Activated T-cell treated with anti-CD3 and anti-CD28 coated beads for 1 hour (primary cell): ENCODE measurements around the gene EFCC1.

Experiments
- DNase-seq: peaks from one replicate; pipeline ENCODE4 v3.0.0-alpha.2; 2020; ENCODE audit warnings: low read depth

EFCC1 gene, protein sequence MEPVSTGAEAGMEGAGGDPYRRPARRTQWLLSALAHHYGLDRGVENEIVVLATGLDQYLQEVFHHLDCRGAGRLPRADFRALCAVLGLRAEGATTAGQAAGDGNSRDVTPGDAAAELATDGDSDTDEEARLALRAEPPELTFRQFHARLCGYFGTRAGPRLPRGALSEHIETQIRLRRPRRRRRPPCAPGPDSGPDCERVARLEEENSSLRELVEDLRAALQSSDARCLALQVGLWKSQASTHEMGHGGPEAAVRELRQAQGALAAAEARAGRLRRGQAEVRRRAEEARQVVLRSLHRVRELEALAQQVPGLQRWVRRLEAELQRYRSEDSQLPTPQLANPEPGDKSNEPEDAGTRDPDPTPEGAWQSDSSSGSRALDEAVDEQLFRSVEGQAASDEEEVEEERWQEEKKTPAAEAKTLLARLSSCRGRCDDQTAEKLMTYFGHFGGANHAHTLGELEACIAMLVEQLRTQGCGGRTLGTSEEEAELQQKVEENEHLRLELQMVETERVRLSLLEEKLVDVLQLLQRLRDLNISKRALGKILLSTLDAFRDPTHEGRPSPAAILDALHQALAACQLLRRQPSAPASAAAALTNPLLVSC

DNA sequence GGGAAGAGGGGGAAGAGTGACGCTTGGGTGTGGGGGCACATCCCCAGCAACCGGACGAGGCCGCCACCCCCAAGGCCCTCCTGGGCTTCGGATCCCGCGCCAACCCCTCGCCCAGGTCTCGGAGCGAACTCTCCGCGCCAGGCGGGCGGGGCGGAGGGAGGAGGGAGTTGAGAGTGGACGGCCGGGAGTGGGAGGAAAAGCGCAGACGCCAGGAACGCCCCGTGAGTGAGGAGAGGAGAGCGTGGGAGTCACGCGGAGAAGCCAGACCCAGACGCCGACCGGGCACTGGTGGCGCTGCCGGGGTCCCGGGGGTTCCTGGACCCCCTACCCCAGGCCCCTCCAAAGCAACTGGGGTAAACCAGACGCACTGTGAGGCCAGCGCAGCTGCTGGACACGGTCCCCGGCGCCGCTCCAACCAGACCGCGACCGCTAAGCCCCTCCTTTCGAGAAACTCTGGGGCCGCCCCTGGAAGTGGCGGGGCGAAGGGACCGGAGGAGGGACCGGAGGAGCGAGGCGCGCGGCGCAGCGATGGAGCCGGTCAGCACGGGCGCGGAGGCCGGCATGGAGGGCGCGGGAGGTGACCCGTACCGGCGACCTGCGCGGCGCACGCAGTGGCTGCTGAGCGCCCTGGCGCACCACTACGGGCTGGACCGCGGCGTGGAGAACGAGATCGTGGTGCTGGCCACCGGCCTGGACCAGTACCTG lies at the start of gene EFCC1:
EFCC1 (plus strand) TSS at position 204 of the 705 bp plus-strand sequence; CDS start at position 529, 325 bp downstream.
- DNase-seq: no peak

DNA sequence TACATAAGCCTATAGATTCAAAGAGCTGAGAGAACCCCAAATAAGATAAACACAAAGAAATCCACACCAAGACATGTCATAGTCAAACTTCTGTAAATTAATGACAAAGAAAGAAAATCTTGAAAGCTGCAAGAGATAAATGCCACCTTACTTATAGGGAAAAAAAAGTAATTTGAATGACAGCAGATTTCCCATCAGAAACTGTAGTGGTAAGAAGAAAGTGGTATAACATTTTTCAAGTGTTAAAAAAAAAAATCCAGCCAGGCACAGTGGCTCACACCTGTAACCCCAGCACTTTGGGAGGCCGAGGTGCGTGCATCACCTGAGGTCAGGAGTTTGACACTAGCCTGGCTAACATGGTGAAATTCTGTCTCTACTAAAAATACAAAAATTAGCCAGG lies 44.7 kb upstream of the EFCC1 start:
- no peak for DNase-seq

DNA sequence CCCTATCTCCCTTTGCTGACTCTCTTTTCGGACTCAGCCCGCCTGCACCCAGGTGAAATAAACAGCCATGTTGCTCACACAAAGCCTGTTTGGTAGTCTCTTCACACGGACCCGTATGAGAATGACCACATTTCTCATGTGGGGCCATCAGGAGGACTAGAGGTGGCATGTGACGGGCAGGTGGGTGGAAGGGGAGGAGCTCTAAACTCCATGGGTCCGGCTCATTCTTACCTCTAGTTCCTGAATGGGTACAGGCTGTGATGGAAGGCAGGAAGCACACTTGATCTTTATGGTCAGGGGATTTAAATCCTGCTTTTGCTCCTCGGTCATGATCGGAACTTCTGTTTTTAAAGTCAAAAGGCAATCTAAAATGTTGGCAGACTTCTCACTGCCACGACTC lies 35.8 kb upstream of the EFCC1 start:
- no peak for DNase-seq

DNA sequence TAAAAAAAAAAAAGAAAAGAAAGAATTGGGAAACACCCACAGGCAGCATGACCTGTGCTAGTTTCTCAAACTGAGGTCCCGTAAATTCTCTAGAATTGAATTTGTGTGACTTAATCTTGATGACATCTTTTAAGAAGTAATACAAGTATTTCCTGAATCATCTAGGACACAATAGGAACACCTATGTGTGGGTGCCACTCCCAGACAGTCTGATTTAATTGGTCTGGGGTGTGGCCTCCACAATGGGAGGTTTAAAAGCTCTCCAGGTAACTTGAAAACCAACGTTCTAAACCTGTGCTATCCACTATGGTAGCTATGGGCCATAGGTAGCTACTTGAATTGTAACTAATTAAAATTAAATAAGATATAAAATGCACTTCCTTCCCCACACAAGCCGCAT lies 35.3 kb upstream of the EFCC1 start:
- no peak for DNase-seq

DNA sequence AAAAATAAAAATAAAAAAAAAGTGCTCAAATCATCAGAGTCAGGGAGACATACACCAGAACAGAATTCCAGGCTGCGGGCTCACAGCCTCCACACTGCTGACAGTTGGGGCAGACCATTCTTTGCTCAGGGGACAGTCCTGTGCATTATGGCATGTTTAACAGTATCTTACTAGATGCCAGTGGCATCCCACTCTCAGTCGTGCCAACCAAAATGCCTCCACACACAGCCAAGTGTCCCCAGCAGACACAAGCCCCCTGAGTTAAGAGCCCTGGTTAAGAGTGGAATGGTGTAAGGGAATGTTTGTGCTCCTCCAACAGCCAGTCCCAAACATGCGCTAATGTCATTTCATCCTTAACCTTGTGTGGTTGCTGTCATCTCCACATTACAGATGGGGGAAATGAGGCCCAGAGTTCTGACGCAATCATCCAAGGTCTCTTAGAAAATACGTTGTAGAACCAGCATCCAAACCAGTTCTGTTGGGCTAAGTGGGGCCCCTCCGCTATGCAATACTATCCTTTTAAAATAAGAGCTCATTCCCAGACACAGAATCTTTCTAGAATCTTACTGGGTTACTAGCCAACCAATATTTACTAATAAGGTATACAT lies 33.3 kb upstream of the EFCC1 start:
- no peak for DNase-seq

DNA sequence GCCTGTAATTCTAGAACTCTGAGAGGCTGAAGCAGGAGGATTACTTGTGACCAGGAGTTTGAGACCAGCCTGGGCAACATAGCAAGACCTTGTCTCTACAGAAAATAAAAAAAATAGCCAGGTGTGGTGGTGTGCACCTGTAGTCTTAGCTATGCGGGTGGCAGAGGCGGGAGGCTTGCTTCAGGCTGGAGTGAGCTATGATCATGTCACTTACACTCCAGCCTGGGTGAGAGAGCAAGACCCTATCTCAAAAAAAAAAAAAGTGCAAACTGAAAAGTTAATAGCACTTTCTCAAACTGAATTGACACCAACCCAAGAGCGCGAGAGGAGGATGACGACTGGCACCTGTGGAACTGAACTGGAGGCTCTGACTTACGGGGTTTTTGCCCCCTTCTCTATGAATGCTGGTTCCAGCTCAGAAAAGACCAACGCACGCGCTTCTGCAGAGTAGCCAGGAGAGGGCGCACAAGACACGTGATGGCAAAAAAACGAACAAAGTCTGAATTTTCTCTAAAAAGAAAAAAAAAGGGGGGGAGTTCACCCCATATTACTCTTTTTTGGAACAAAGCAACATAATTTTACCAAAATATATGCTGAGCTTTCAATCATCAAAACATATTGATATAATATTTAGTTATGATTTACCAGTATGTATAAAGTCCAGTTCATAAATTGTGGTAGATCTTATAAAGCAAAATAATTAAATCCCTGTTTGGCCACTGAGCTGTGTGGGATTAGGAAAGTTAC lies 30.9 kb upstream of the EFCC1 start:
- peak; percentile 53 for DNase-seq

DNA sequence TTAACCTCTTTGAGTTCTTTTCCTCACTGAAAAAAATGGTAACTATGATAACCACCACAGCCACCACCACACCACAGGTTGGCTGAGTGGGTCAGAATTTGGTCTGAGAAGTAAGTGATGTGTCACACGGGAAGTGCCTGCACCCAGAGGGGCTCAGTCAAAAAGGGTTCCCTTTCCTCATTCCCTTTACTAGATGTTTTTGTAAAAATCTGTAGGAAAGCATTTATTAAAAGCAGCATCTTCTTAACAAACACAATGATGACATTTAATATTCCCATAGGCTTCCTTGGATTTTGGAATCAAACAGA lies 30.4 kb upstream of the EFCC1 start:
- DNase-seq: no peak

DNA sequence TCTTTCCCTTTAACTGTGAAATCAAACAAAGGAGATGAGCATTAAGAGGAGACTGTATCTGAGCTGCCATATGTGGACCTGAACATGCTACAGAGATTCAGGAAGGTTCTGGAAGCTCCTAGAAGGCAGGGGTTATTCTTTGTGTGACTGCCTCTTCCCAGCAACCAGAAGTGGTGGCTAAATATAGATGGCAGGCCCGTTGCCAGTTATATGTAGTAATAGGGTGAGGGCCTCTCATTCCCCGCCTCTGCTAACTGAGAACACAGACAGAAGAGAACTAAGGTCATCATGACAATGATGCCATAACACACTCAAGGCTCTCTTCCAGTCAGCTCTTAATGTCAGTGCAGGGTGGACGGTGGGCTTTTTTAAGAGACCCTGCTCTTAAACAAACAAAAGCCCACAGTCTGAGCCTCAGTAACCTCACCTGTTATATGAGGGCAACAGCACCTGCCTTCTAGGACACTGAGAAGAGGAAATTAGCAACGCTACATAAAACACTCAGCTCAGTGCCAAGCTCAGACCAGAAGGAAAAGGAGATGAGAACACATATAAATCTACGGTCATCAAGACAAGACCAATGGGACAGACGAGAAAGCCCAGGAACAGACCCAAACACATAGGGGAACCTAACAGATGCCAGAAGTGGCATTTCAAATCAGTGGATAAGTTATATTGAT lies 29.5 kb upstream of the EFCC1 start:
- no peak for DNase-seq

DNA sequence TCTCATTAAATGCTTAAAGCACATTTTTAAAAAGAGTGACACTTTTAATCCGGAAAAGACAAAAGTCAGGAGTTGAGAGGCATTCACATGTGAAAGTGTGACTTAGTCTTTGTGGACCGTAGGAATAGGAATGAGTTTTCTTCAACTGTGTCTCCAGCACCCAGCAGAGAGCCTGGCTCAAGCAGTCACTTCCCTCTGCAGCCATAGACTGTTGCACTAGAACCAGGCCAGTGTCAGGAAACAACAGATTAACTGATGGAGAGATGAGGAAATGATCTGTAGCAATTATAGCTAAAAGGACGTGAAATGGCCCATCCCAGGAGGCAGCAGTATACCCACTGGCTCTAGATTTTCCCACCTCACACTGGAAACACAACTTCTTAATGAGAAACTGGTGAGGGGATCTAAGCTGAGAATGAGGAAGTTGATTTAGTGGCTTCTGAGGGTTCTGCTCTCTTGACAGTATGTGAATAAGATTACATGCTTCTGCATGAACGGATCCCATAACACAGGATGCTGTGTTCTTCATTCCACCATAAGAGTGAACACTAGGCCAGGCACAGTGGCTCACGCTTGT lies 27.0 kb upstream of the EFCC1 start:
- no peak for DNase-seq

DNA sequence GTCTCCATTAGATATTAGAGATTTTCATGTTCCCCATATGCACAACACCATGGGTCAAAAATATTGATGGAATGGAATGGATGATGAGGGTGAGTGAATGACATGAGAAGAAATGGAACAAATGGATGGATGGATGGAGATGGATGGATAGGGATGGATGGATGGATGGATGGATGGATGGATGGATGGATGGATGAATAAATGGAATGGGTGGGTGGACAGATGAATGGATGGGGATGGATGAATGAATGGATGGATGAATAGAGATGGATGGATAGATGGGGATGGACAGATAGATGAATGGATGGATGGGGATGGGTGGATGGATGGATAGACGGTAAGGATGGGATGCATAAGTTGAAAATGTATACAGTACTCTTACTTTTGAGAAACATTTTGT lies 25.8 kb upstream of the EFCC1 start:
- DNase-seq: no peak

DNA sequence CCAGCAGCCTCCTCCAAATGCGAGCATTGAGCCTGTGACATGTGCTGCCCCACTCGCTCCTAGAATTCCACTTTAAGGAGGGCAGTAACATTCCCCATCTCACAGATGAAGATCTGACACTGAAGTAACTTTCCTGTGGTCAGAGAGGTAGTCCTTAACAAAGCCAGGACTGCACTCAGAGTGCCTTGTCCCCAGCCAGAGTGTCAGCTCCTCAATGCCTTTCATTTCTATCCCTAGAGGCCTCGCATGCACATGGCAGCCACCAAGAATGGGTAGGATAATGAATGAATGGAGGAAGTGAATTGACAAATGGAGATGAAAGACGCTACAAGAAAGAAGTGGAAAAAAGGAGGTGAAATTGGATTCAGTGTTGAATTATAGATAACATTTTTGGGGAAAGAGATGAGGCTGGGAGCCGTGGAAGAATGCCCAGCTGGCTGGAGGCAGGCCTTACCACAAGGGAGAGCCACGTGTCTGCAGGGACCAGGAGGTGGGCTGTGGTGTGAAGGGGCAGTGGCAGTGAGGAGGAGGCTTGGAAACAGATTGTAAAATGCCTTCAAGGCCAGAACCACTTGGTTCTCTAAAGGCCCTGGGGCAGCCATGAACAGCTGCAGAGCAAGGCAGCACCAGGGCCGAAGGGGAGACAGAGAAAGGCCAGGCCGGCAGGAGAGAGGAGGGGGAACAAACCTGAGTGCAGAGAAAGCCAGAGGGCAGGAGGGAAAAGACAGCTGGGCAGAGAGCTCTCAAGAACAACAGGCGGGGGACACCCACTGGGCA lies 17.6 kb upstream of the EFCC1 start:
- DNase-seq: no peak

DNA sequence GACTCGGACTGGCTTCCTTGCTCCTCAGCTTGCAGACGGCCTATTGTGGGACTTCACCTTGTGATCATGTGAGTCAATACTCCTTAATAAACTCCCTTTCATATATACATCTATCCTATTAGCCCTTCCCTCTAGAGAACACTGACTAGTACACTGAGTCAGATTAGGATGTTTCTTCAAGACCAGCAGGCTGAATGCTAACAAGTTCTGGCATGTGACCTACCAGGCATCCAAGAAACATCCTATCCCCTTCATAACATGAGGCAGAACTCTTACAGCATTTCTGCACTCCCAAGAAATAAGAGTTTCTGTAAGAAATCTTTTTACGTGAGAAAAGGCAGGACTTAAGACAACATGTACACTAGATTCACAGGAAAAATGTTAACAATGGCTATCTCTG lies 16.5 kb upstream of the EFCC1 start:
- no peak for DNase-seq

DNA sequence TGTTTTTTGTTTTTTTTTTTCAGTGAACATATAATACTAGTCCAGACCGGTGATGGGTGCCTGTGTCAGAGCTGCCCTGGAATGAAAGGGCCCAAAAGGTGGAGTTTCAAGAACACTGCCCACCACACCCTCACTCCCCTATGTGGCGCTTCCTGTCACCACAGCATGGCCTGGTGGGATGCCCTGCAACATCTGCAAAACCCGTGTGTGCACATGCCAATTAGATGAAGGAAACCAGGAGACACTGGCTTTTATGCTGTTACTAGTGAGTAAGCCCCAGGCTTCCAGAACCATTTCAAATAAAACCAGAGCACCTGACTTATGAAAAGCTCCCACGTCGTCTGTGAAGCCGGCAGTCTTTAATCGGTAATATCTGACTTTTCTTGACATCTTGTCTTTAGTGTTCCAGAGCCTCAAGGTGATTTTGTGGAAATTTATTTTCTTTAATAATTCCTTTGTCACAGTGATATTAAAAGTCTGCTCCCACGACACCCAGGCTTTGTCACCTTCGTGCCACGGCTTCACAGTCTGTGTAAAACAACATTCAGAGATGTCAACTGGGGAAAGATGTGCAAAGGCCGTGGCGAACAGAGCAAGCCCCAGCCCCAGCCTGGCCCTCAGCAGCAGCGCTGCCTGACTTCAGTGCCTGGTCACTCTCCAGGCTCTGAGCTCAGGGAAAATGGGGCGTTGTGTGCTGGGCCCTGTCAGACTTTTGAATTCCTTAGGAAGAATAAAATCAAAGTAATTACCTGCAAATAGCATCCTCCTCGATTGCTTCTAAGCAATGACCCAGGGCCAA lies 13.6 kb upstream of the EFCC1 start:
- DNase-seq: no peak

DNA sequence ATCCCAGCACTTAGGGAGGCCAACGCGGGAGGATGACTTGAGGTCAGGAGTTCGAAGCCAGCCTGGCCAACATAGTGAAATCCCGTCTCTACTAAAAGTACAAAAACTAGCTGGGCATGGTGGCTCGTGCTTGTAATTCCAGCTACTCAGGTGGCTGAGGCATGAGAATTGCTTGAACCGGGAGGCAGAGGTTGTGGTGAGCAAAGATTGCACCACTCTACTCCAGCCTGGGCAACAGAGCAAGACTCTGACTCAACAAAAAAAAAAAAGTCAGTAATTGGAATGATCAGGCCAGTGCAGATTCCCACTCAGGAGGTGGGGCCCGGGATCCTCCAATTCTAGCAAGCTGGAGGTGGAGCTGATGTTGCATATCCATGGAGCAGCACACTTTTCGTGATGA lies 12.8 kb upstream of the EFCC1 start:
- DNase-seq: no peak

DNA sequence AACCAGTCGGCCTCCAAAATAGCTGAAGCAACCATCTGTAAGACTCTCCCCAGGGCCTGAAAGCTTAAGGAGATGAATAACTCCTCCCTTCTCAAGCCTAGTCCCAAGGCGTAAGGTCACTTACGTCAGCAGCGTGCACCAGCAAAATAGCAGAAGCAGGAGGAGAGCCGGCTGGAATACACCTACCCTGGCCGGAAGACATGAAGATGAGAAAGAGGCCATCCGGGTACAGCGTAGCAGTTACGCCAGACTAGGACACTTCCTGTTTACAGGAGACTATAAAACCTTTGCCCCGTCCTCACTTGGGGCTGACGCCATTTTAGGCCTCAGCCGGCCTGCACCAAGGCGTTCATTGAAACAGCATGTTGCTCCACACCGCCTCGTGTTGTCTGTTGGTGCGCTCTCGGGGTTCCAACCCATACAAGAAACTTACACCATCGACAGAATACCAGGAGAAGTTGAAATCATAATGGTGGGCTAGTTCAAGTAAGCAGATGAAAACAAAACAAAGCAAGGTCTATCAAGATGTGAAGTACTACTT lies 9.7 kb upstream of the EFCC1 start:
- no peak for DNase-seq

DNA sequence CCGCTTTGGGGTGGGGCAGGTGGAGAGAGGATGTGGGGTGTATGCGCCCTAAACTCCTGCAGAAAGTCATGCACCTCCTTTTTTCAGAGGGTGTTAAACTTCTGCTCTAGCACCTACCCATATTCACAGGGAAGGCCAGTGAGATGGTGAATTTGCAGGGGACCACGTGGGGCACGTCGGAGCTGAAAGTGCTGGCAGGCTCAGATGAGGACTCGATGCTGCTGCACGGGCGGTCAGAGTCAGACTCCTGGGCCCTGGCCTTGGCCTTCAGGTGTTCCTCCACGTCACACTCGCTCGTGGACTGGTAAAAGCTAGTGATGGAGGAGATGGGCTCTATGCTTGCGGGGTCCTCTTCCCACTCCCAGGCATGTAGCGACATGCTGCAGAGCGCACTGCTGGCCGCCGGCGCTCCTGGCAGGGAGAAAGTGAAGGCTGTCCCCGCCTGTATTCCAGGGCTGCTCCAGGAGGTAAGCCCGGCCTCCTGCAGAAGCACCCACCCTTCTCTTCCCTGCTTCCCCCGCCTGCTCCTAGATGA lies 8.1 kb upstream of the EFCC1 start:
- no peak for DNase-seq

DNA sequence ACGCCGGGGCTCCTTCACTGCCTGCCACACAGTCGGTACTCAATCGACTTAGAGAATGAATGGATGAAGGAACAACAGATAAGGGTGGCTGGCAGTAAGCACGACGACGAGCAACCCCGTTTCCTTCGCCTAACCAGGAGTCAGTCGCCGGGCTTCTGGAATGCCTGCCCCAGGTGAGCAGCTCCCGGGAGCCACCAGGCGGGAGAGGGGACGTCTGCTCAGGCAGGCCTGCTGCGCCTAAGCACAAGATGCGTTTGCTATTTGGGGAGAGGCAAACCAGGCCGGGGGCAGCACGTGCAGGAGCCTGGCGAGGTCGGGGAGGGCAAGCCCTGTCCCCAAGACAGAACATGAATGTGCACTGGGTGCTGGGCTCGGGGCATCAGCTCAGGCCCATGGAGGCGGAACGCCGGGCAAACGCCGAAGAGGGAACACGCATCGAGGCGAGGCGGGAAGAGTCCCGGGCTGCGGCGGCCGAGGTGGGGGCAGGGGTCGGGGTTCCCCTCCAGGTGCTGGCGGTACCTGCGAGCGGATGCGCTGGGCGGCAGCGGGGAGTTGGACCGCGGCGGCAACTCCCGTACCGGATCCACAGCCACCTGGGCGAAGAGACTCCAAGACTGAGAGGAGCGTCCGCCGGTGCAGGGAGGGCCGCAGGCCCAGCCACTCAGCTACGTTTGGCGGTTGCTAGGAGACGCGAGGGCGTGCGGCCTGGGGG lies 7.5 kb upstream of the EFCC1 start, which contains the start of gene CFAP92:
CFAP92 (minus strand) TSS at position 616 of the 712 bp plus-strand sequence. CDS start 772 bp downstream, outside the sequence.
- peak; percentile 85 for DNase-seq

DNA sequence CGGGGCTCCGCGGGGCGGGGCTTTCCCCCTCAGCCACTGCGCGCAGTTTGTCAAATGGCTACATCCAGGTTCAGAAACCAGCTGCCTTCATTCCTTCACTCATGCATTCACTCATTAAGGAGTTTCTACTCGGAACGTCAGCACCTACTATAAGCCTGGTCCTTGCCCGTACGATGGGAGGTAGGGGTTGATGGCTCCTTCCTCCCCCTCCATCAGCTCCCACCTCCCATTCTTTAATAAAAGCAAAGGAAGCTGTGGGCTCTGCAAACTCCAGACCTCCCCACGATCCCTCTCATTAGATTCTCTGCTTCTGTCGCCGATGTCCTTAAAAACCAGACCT lies 7.0 kb upstream of the EFCC1 start:
- no peak for DNase-seq
